ENCODE measurements around the gene TMSB4X.
"Not testable (repeated sequence)": the region's sequence is repeated elsewhere in the genome, so short reads cannot be mapped to it uniquely, and the experiment has no call there.

Gene TMSB4X

GRCh38 chrX:12974305-12974795, 560 bp upstream of the TMSB4X start:
- FAIRE-seq = no peak
- no peak for DNase-seq (ENCODE audit: extremely low spot score, insufficient read length, low read depth)

- no peak for FAIRE-seq
Measured at GRCh38 chrX:12975670-12975965, 708 bp downstream of the TMSB4X start.

GRCh38 chrX:12975991-12976558, 1.2 kb downstream of the TMSB4X start:
- DNase-seq (ENCODE audit: extremely low spot score, insufficient read length, low read depth) = no peak

More at GRCh38 chrX:12975670-12975965, 708 bp downstream of the TMSB4X start:
- DNase-seq (ENCODE audit: extremely low spot score, insufficient read length, low read depth) = no peak

GRCh38 chrX:12976819-12977732, 2.2 kb downstream of the TMSB4X start:
- FAIRE-seq; DNase-seq (ENCODE audit: extremely low spot score, insufficient read length, low read depth): not testable (repeated sequence)

More at GRCh38 chrX:12975991-12976558, 1.2 kb downstream of the TMSB4X start:
- FAIRE-seq = no peak

GRCh38 chrX:12977761-12978204, 2.9 kb downstream of the TMSB4X start:
- DNase-seq (ENCODE audit: extremely low spot score, insufficient read length, low read depth) (no peak), FAIRE-seq (no peak)

- FAIRE-seq (peak; percentile 94), DNase-seq (ENCODE audit: extremely low spot score, insufficient read length, low read depth) (no peak)
Measured at GRCh38 chrX:12978205-12979025, 3.5 kb downstream of the TMSB4X start.

GRCh38 chrX:12979026-12979607, 4.2 kb downstream of the TMSB4X start:
- FAIRE-seq = peak; percentile 55
- DNase-seq (ENCODE audit: extremely low spot score, insufficient read length, low read depth) = no peak

GRCh38 chrX:12979616-12980015, 4.7 kb downstream of the TMSB4X start:
- no peak for FAIRE-seq
- no peak for DNase-seq (ENCODE audit: extremely low spot score, insufficient read length, low read depth)

- DNase-seq (ENCODE audit: extremely low spot score, insufficient read length, low read depth); FAIRE-seq: not testable (repeated sequence)
Measured at GRCh38 chrX:12980039-12980438, 5.1 kb downstream of the TMSB4X start.

GRCh38 chrX:12981880-12982279, 7.0 kb downstream of the TMSB4X start:
- DNase-seq (ENCODE audit: extremely low spot score, insufficient read length, low read depth) (no peak), FAIRE-seq (peak; percentile 80)

- no peak for DNase-seq (ENCODE audit: extremely low spot score, insufficient read length, low read depth)
- peak; percentile 93 for FAIRE-seq
Measured at GRCh38 chrX:12984603-12985319, 9.9 kb downstream of the TMSB4X start.

- DNase-seq (ENCODE audit: extremely low spot score, insufficient read length, low read depth) = no peak
- FAIRE-seq = no peak
Measured at GRCh38 chrX:12985331-12985730, 10.4 kb downstream of the TMSB4X start.

- DNase-seq (ENCODE audit: extremely low spot score, insufficient read length, low read depth) (no peak), FAIRE-seq (peak; percentile 75)
Measured at GRCh38 chrX:12986164-12986779, 11.4 kb downstream of the TMSB4X start.

GRCh38 chrX:12986886-12987285, 12.0 kb downstream of the TMSB4X start:
- DNase-seq (ENCODE audit: extremely low spot score, insufficient read length, low read depth) (no peak), FAIRE-seq (no peak)

- no peak for FAIRE-seq
- DNase-seq (ENCODE audit: extremely low spot score, insufficient read length, low read depth) = no peak
Measured at GRCh38 chrX:12987340-12987739, 12.4 kb downstream of the TMSB4X start.

- FAIRE-seq (no peak), DNase-seq (ENCODE audit: extremely low spot score, insufficient read length, low read depth) (no peak)
Measured at GRCh38 chrX:12987900-12988594, 13.1 kb downstream of the TMSB4X start.

- no peak for FAIRE-seq
- no peak for DNase-seq (ENCODE audit: extremely low spot score, insufficient read length, low read depth)
Measured at GRCh38 chrX:12988797-12989196, 13.9 kb downstream of the TMSB4X start.

GRCh38 chrX:12989461-12989860, 14.6 kb downstream of the TMSB4X start:
- FAIRE-seq = no peak

More at GRCh38 chrX:12989461-12989860, 14.6 kb downstream of the TMSB4X start:
- DNase-seq (ENCODE audit: extremely low spot score, insufficient read length, low read depth) = no peak
